ENCODE measurements around the gene NKTR.

NKTR gene

DNA sequence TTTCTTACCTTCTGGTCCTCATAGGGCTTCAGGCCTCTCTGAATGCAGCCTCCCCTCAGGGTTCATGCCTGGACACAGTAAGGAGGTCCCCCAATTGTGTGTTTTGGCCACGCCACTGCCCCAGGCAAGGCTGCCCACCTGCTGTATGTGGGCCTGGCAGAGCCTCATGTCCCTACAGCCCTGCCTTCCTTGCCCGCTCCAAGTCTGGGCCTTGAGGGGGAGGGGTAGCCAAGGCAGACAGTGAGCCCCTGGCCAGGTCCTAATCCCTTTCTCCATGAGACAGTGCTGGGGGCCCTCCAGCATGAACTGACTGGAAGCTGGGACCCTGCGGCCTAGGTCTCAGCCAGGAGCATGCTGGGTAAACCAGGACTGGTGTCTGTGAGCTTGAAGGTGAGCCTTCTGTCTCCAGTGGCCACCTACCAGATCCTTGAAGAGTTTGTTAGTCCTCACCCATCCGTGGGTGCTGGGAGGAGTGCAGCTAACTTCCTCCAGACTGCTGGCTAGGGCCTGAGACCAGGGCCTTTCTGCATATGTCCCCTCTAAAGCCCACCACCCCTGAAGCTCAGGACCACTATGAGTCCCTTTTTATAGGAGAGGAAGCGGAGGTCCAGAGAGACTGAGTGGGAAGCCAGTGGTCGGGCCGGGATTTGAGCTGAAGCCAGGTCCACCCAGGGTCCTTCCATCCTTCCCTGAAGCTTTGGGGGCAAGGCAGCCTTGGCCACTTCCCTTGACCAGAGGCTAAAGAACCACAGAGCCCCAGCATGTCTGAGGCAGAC lies 61.7 kb downstream of the NKTR start:
- DNase-seq (ENCODE audit: low spot score) = no peak

DNA sequence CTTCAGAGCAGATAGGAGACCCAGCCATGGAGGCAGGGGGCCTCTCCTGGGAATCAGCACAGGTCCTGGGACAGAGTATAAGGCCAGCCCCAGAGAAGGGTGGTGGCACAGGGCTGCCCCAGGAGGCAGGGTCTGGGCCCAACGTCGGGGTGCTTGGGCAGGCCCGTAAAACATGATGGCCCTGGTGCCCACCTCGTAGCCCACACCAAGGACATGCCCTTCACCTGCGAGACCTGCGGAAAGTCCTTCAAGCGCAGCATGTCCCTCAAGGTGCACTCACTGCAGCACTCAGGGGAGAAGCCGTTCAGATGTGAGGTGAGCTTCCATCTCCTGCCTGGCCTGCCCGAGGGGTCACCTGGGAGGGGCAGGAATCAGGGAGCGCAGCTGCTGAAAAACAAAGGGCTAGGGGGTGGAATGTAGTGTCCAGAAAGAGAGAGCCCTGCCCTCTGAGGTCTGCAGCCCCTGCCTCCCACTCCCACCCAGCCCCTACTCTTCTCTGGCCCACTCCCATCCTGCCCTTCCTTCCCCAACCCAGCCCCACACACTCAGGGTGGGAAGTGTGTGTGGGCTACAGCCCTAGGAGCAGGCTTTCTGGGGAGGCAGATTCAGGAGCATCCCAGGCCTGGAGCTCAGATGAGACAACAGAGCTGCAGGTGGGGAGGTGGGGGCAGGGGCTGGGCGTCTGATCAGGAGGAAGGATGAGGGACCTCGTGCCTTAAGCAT lies 62.5 kb downstream of the NKTR start:
- DNase-seq (ENCODE audit: low spot score) = no peak

DNA sequence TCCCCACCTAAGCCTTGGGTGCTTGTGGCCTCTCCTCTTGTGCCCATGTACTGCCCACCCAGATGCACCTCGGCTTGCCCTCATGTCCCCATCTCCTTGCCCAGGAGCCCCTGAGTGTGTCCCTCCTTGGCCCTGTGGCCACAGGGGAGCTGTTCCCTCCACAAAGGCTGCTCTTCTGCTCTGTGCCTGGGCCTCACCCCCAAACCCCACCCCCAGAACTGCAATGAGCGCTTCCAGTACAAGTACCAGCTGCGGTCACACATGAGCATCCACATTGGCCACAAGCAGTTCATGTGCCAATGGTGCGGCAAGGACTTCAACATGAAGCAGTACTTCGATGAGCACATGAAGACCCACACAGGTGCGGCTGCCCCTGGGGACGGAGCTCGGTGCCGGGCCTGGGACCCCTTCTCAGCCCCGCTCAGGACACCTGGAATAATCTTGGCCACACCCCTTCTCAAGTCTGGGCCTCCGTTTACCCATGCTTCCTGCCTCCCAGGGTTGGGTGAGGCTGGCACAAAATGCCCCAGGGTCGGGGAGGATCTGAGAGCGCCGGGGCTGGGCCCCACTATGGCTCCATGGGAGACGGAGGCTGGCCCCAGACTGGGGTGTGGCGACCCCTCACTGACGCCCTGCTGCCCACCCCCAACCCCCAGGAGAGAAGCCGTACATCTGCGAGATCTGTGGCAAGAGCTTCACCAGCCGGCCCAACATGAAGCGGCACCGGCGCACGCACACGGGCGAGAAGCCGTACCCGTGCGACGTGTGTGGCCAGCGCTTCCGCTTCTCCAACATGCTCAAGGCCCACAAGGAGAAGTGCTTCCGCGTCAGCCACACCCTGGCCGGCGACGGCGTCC lies 63.3 kb downstream of the NKTR start:
- DNase-seq (ENCODE audit: low spot score) = no peak

DNA sequence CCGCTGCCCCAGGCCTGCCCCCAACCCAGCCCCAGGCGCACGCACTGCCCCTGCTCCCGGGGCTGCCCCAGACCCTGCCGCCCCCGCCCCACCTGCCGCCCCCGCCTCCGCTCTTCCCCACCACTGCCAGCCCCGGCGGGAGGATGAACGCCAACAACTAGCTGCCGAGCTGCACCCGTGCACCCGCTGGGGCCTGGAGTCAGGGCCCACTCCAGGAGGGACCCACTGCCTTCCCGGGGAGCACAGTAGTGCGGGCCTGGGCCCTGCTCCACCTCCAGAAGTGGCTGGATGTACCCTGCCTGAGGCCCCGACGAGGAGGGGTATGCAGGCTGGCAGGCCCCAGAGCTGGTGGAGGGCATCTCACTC lies 63.9 kb downstream of the NKTR start:
- no peak for DNase-seq (ENCODE audit: low spot score)

DNA sequence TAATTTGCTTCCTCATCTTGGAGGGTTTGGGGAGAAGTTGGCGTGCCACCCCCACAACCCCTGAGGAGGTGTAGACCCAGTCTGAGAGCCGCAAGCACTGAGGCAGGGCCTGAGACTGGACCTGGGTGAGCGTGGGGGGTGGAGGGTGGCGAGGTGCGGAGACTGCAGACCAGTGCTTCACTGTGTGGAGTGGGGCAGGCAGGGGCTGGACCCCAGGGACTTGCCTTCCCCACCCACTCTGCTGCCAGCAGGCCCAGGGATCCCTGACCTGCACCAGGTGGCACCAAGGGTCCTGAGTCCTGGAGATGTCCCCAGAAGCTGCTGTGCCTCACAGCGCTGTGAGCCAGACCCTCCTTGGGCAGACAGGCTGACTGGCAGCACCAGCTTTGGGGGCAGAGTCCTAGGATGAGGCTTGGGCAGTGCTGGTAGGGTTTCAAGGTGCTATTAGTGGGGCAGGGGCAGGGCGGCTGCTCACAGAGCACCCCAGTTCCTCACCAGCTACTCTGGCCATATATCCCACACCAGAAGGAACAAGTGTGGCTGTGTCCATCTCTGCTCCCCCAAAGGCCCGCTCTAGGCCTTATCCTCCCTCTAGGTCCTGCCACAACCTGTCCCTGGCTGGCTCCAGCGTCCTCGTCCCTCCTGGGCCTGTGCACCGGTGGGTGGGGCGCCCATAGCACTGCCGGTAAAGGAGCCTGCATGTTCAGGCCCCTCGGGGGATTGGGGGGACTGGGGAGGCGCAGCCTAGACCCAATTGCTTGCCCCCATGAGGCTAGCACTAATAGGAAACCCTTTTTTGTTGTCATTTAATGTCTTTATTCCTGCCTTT lies 64.8 kb downstream of the NKTR start:
- no peak for DNase-seq (ENCODE audit: low spot score)

DNA sequence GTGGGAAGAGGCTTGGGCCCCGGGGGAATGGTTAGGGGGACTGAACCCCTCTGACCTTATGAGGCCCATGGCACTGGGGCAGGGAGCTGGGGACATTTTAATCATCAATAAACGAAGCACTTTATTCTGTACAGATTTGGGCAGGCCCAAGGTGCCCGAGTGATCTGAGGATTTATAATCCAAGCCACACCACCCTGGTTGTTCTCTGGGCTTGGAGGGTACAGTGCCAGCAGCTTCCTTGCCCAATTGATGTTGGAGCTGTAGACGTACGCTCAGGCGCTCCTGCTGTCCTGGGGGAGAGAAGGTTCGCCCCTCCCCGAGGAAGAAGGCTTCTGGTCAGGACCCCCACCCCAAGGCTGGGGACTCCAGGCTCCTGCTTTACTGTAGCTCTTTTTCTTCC lies 65.5 kb downstream of the NKTR start:
- DNase-seq (ENCODE audit: low spot score) = no peak

DNA sequence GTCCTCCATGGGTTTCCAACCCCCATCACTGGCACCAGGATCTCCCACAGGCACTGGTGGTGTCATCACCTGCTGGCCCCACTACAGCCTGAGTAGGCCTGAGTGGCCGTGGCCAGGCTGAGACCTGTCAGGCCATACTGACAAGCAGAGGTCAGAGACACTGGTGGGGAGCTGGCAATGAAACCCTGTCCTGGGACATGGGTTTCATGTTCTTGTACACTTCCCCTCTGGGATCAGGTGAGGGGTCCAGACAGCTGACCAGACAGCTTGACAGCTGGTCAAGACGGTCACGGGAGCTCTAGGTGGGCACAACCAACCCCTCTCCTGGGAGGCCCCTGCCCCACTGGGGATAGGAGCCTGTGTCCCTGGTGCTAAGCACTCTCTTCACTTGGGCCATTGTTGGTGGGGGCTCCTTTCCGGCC lies 66.1 kb downstream of the NKTR start:
- no peak for DNase-seq (ENCODE audit: low spot score)

DNA sequence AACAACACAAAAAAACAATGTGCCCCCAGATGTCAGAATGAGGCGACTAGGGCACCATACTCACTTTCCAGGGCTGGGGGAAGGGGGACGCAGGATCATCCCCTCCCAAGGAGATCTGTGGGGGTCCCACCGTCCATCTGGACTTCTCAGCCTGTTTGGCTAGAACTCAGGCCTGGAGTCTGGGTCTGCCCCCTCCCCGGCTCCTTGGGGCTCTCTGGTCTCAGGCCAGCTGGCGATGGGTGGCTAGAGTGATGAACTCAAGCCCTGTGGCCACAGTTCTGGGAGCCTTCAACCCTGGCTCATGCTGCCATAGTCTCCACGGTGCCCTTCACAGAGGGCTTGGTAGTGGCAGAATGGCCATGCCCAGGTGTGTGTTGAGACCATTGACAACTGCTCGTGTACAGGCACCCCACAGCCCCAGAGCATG lies 66.6 kb downstream of the NKTR start:
- DNase-seq (ENCODE audit: low spot score) = no peak

DNA sequence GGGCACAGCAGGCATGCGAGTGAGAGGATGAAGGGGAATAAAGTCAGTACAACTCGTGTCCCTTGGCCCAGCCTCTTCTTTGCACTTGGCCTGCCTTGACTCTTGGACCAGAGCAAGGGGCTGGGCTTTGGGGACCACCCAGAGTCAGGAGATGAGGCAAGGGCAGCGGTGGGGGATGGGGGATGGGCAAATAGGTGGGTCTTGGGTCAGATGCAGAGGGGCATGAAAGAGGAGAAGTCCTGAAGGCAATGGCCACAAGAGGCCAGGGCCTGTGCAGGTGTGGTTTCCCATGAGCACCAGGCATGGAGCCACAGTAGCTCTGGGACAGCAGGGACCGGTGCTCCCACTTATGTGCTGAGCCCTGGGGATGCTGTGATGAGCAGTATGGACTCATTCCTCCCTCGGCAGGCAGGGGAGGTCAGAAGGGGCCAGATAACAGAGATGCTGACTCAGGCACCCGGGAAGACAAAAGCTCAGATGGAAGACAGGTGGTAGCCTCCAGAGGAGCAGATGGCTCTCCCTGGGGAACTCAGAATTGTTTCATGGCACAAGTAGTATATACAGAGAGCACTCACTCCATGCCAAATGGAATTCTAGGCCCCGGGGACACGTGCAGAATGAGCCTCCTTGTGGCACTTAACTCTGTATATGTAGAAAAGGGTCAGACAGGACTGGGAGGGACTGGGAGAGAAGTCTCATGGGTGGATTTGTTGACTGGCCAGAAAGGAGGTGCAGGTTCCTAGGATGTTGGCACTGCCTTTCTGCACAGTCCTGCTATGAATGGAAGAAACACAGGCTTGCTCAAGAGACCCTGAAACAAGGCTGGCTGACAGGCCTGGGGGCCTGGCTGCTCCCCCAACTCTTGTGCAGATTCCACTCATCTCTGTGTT lies 67.3 kb downstream of the NKTR start:
- DNase-seq (ENCODE audit: low spot score) = no peak

DNA sequence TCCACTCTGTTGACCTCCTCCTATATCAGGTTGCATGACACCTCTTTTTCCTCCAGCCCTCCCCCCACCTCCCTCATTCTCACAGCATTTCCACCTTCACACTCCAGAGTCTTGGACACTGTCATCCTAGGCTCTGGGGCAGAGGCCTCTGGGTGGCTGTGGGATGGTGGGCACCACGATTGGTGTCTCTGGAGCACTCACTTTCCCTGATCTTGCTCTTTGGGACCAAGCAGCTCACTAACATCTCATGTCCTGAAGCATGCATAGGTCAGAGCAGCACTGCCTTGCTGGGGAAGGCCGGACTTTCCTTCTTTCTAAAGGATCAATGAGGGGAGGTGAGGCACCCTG lies 67.9 kb downstream of the NKTR start:
- no peak for DNase-seq (ENCODE audit: low spot score)

DNA sequence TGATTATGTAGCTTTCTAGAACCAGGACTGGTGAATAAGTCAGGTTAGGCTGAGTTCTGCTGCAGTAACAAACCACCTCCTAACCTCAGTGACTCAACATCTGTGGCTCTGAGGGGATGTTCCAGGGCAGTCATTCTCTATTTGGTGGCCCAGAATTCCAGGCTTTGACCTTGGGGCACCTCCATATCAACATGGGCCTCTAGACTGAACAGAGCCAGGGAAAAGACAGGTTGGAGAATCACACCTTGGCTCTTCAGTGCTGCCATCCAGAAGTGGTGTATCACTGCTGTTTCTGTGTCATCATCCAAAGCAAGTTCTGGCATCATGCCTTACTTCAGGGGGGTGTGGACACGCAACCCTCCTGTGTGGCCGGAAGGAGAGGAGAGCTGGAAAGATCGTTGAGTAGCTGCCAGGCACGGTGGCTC lies 68.3 kb downstream of the NKTR start:
- DNase-seq (ENCODE audit: low spot score) = no peak

DNA sequence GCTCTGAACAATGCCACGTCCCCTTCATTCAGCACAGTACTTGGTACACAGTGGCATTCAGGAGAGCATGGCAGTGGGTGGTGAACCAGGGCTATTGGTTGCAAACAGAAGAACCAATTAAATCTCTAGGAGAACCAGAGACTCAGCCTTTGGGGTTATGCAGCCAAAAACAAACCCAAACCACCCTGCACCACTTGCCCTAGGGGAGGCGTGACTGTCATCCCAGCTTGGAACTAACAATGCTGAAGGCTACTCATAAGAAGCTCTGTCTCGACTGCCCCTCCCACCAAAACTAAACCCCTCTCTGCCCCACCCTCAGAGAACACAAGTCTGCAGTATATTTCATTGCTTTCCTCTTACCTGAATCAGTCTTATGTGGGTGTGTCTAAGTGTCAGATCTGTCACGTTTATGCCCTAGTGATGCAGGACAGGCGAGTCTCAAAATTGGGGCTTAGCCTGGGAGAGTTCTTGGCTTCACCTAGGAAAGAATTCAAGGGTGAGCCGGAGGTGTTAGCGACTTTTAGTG lies 69.6 kb downstream of the NKTR start:
- DNase-seq (ENCODE audit: low spot score) = no peak

DNA sequence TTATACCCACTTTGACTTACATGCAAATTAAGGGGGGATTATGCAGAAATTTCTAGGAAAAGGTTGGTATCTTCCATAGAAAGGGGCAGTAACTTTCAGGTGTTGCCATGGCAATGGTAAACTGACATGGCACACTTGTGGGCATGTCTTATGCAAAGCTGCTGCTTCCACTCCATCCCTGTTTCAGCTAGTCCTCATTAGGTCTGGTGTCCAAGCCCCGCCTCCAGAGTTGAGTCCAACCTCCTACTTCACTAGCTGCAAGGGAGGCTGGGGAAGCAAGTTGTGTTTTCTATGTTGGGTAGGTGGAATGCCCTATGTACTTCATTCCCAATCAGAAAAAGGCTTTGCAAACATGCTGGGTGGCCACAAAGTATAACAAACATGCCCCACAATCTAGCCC lies 70.2 kb downstream of the NKTR start:
- DNase-seq (ENCODE audit: low spot score) = no peak

DNA sequence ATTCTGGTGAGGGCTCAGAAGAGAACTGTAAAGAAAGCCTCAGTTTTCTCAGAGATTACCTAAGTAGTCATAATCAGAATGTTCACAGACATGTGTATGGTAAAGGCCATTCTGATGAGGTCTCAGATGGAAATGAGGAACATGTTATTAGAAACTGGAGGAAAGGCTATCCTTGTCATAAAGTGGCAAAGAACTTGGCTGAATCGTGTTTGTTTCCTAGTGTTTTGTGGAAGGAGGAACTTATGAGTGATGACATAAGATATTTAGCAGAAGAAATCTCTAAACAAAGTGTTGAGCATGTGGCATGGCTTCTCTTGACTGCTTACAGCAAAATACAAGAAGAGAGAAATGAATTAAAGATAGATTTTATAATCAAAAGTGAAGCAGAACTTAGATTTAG lies 72.0 kb downstream of the NKTR start:
- no peak for DNase-seq (ENCODE audit: low spot score)

DNA sequence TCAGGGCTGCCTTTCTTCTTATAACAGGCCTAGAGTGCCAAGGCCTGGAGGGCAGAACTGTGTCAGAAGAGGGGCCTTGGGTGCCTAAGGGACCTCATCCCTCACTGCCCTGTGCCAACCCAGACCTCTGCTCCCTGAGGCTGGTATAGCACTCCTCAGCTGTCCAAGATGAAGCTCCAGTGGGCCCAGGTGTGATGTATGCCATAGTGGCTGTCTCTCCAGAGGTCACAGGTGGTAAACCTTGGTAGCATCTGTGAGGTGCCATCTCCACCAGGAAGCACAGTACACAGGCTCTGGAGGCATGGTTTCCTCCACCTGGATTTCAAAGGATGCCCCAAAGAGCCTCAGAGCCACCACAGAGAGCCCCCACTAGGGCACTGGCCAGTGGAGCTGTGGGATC lies 72.6 kb downstream of the NKTR start:
- DNase-seq (ENCODE audit: low spot score) = no peak

DNA sequence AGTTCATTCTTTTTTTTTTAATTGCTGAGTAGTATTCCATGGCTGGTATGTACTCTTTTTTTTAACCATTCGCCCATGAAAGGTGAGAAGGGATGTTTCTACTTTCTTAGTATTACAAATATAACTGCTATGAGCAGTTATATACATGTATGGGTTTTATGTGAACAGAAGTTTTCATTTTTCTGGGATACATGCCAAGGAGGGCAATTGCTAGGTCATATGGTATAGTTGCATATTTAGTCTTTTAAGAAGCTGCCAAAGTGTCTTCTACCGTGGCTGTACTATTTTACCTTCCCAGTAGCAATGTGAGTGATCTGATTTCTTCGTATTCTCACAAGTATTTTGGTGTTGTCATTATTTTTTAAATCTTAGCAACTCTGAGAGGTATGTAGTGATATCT lies 73.7 kb downstream of the NKTR start:
- no peak for DNase-seq (ENCODE audit: low spot score)

DNA sequence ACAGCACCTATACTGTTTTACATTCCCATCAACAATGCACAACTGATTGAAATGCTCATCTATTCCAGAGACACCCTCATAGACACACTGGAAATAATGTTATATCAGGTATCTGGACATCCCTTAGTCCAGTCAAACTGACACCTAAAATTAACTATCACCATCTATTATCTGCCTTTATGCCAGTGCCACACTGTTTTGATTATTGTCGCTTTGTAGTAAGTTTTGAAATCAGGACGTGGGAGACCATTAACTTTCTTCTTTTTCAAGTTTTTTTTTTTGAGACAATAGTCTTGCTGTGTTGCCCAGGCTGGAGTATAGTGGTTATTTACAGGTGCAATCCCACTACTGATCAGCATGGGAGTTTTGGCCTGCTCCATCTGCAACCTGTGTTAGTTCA lies 75.4 kb downstream of the NKTR start:
- no peak for DNase-seq (ENCODE audit: low spot score)

DNA sequence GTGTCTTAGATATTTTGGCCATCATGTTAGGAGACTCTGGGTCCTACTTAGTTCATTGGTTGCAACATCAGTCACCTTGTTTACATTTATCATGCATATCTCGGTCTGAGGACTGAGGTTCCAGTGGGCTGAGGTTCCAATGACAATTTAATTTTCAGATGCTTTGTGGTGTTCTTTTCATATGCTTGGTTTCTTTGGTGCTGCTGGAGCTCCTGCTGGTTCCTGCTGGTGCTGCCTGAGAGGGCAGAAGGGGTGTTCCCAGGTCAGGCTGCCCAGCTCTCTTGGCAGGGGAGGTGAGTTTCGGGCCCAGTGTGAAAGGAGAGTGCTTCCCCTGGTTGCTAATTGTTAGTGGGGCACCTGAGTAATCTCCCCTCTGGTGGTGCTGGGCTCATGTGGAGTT lies 78.0 kb downstream of the NKTR start:
- no peak for DNase-seq (ENCODE audit: low spot score)

DNA sequence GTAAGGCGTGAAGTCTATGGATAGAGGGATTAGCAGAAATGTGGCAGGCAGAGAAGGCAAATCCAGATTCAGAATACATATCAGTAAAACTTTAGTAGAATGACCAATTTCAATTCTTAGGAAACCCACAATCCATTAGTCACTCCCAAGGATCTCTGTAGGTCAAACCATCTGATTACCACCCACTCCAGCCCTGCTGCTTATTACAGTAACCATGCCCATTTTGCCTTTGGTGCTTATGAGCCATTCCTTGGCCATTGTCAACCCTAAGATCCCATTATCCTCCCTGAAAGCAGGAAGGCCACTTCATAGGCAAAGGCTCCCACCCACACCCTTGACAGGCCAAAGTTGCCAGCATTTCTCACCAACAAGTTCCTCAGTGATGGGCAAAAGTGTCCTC lies 79.8 kb downstream of the NKTR start:
- DNase-seq (ENCODE audit: low spot score) = no peak

DNA sequence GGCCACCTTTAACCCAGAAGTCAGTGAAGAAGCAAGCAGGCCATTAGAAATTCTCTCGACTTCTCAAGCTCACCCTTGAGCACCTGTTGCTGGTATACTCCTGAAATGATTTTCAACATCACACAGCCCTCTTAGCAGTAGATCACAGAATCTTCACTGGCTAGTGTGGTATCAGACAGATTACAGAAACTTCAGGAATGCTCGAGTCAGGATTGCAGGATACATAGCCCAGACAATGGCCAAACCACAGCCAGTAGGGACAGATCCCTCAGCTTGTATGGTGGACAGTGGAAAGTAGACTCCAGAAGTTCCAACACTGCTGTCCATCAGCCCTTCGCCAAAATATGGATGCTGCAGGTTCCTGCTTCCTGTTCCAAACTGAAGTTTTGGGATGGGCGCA lies 80.3 kb downstream of the NKTR start:
- no peak for DNase-seq (ENCODE audit: low spot score)
